Measurements from ENCODE around the gene LTK. TPM values are rescaled to one million over a fixed set of nuclear protein-coding genes. Genes with fewer than 3 reads are reported as not detected.

LTK gene
- total RNA-seq, 4 donors from 2014 or later: 0.57 to 2.8 (median 0.66) TPM

- Histone ChIP-seq H3K4me1 (peaks cover 36% of the 10 kb centered on the region), H3K36me3 (no peaks in the 10 kb centered on the region), H3K4me3 (peak overlapping the region; percentile 75), H3K9me3 (no peaks in the 10 kb centered on the region), H3K27me3 (peaks cover 68% of the 10 kb centered on the region), H3K27ac (no peak overlapping the region)
- 94% methylated on average over 2 of the region's 59 CpGs for WGBS
- TF ChIP-seq POLR2A (IDR thresholded peaks at IDR 0.05) (no peak), POLR2AphosphoS5 (IDR thresholded peaks at IDR 0.05) (no peak), EP300 (IDR thresholded peaks at IDR 0.05) (no peak), CTCF (IDR thresholded peaks at IDR 0.05) (no peak)
- no peak for DNase-seq (ENCODE audit: low spot score in 2 of 2)
Measured at GRCh38 chr15:41495736-41496599, 17.7 kb downstream of the LTK start.

GRCh38 chr15:41494922-41495735, 18.5 kb downstream of the LTK start:
- Histone ChIP-seq H3K36me3 (no peaks in the 10 kb centered on the region), H3K27ac (no peak overlapping the region), H3K9me3 (no peaks in the 10 kb centered on the region), H3K4me1 (peaks cover 35% of the 10 kb centered on the region), H3K27me3 (peaks cover 62% of the 10 kb centered on the region), H3K4me3 (peak overlapping the region; percentile 75)
- TF ChIP-seq CTCF (IDR thresholded peaks at IDR 0.05) (no peak), POLR2A (IDR thresholded peaks at IDR 0.05) (no peak), EP300 (IDR thresholded peaks at IDR 0.05) (no peak), POLR2AphosphoS5 (IDR thresholded peaks at IDR 0.05) (no peak)
- WGBS: 0% methylated on average over 1 of the region's 60 CpGs
- DNase-seq (ENCODE audit: low spot score in 2 of 2): no peak

GRCh38 chr15:41494190-41494921, 19.3 kb downstream of the LTK start:
- peaks cover 35% of the 10 kb centered on the region for H3K4me1 ChIP-seq
- H3K27me3 ChIP-seq: peaks cover 56% of the 10 kb centered on the region
- TF ChIP-seq POLR2AphosphoS5 (IDR thresholded peaks at IDR 0.05): no peak
- DNase-seq (ENCODE audit: low spot score in 2 of 2): no peak
- H3K27ac ChIP-seq: no peak overlapping the region
- no peaks in the 10 kb centered on the region for H3K9me3 ChIP-seq
- no peaks in the 10 kb centered on the region for H3K36me3 ChIP-seq
- 0% methylated on average over 2 of the region's 77 CpGs for WGBS
- peak overlapping the region; percentile 75 for H3K4me3 ChIP-seq

GRCh38 chr15:41493902-41494189, 19.8 kb downstream of the LTK start:
- WGBS: no CpG with 5 or more reads among the region's 41 CpGs
- Histone ChIP-seq H3K27ac (no peak overlapping the region), H3K27me3 (peaks cover 51% of the 10 kb centered on the region), H3K4me1 (peaks cover 35% of the 10 kb centered on the region), H3K4me3 (peak overlapping the region; percentile 75), H3K9me3 (no peaks in the 10 kb centered on the region), H3K36me3 (no peaks in the 10 kb centered on the region)
- TF ChIP-seq EP300 (IDR thresholded peaks at IDR 0.05) (no peak), POLR2A (IDR thresholded peaks at IDR 0.05) (no peak)
- DNase-seq (ENCODE audit: low spot score in 2 of 2): no peak

GRCh38 chr15:41493205-41493901, 20.3 kb downstream of the LTK start, which contains the start of gene ITPKA:
TSS of gene ITPKA (plus strand) at chr15:41493874. CDS start at chr15:41493928, 54 bp downstream.
- WGBS: no CpG with 5 or more reads among the region's 60 CpGs
- peak within 1 kb of the TSS; percentile 75 for H3K4me3 ChIP-seq
- no peaks in the 10 kb centered on the region for H3K9me3 ChIP-seq
- peaks cover 35% of the 10 kb centered on the region for H3K4me1 ChIP-seq
- peak; percentile 86 to 89 for DNase-seq (ENCODE audit: low spot score in 2 of 2)
- H3K36me3 ChIP-seq: no peaks in the 10 kb centered on the region
- peaks cover 48% of the 10 kb centered on the region for H3K27me3 ChIP-seq
- TF ChIP-seq CTCF (IDR thresholded peaks at IDR 0.05): no peak
- TF ChIP-seq POLR2A (IDR thresholded peaks at IDR 0.05): no peak
- H3K27ac ChIP-seq: peak within 1 kb of the TSS; percentile 36

Data from suprapubic skin (tissue), 4 donors.